Stimulated activated CD8-positive, alpha-beta memory T cell treated with anti-CD3 and anti-CD28 coated beads, Interleukin-12 subunit alpha, Interleukin-12 subunit beta, amount 100 ng/mL, for 1 hour (primary cell): ENCODE measurements around the gene VOPP1.

Source experiments
- DNase-seq: peaks from one replicate; pipeline ENCODE4 v3.0.0-alpha.2; 2020; ENCODE audit warnings: low read depth

The VOPP1 gene

GRCh38 chr7:55432506-55432905 is 139.8 kb downstream of the VOPP1 start:
- no peak for DNase-seq

- DNase-seq, result no peak
These were observed 140.4 kb downstream of the VOPP1 start for GRCh38 chr7:55431898-55432297.

GRCh38 chr7:55429835-55430499 is 142.3 kb downstream of the VOPP1 start:
- no peak for DNase-seq

GRCh38 chr7:55427800-55428199 is 144.5 kb downstream of the VOPP1 start:
- no peak for DNase-seq

- no peak for DNase-seq
These were observed 145.0 kb downstream of the VOPP1 start for GRCh38 chr7:55427342-55427741.

GRCh38 chr7:55426676-55427075 is 145.6 kb downstream of the VOPP1 start:
- DNase-seq, result no peak

GRCh38 chr7:55425141-55425752 is 147.1 kb downstream of the VOPP1 start:
- no peak for DNase-seq

GRCh38 chr7:55423891-55424290 is 148.4 kb downstream of the VOPP1 start:
- DNase-seq, result no peak

GRCh38 chr7:55423277-55423711 is 149.0 kb downstream of the VOPP1 start:
- DNase-seq, result no peak
